ENCODE results near the gene NAALADL2. TPM values are rescaled to one million over a fixed set of nuclear protein-coding genes. Genes with fewer than 3 reads are reported as not detected.

NAALADL2 gene
- total and polyA plus RNA-seq, 2 of the 8 experiments (the other 6 are each of a cell fraction or from before 2014, with no cell fraction given), result 0.12 to 0.22 TPM

- TF ChIP-seq NANOG (IDR thresholded peaks at IDR 0.05; ENCODE audit: insufficient read depth, low read depth, low read length, poor library complexity, severe bottlenecking) (no peak), JUN (IDR thresholded peaks at IDR 0.05; ENCODE audit: low read depth, low read length) (no peak), YY1 (IDR thresholded peaks at IDR 0.05; ENCODE audit: low read depth, low read length) (no peak)
These were observed 24.9 kb downstream of the NAALADL2 start (continued) for GRCh38 chr3:174883881-174884675.
